ENCODE results near the gene CENPS. TPM values are rescaled to one million over a fixed set of nuclear protein-coding genes. Genes with fewer than 3 reads are reported as not detected.

CENPS gene
- 29.3 to 32.3 TPM (median 29.8 TPM) in 5 replicates for total RNA-seq (2022; extraction: Qiagen RNA extraction)

DNA sequence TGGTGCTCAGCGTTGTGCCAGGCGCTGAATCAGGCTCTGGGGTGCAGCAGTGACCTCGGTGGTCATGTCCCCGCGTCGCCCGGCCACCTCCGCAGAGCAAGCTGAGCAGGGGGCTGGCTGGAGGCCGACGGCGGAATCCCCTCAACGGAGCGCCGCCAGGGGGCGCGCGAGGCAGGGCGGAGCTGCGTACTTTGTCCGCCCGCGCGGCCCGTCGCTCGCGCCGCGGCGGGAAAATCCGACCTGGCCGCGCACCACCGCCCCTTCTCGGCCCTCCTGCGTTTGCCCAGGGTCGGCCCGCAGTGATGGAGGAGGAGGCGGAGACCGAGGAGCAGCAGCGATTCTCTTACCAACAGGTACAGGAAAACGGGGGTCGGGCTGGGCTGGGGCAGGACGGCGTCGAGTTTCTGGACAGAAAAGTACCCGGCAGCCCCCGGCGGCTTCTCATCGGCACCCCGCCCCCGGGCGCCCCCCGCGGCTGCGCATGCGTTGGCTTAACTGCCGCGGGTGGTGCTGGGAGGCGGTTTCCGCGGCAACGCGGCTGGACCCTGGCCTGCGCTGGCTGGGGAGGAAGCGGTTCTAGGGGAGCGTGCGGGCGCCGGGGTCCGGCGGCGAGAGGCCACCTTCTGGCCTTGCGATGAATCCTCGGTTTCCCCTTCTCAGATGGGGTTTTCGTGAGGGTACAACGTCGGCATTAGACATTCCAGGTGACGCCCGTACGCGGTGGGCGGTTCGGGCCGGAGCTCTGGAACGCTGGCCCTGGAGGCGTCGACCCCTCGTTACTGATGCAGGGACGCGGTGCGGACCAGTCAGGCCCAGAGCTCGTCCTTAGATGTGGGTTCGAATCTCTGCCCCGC lies at the start of gene CENPS:
TSS of gene CENPS (plus strand) at position 218 of the 854 bp plus-strand sequence. CDS start at position 303, 85 bp downstream.

DNA sequence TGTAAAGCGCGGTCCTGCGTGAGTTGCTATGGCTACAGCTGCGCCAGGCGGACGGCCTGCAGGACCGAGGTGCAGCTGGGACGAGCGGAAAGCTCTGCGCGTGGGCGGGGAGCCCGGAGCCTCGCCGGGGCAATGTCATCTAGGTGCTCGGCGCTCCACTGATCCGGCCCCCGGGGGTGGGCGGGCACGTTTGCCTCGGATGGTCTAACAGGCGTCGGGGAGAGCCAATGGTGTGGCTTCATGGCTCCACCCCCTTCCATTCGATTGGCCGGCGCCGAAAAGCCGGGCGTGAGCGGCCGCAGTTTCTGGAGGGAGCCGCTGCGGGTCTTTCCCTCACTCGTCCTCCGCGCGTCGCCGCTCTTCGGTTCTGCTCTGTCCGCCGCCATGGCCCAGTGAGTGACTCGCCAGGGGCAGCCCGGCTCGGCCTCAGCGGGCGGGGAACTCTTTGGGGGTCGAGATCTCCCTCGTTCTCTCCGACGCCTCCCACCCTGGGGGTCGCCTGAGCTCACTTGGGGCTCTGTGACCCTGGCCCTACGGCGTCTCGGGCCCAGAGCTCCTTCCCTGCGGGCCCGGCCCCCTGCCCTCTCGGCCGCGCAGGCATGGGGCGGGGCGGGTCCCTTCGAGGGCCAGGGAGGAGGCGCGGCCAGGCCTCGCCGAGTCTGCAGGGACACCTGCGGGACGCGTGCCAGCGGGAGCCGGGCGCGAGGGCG lies 31.3 kb upstream of the CENPS start, which contains the start of gene PGD:
TSS of gene PGD (plus strand) at position 331 of the 710 bp plus-strand sequence. CDS start at position 385, 54 bp downstream.

DNA sequence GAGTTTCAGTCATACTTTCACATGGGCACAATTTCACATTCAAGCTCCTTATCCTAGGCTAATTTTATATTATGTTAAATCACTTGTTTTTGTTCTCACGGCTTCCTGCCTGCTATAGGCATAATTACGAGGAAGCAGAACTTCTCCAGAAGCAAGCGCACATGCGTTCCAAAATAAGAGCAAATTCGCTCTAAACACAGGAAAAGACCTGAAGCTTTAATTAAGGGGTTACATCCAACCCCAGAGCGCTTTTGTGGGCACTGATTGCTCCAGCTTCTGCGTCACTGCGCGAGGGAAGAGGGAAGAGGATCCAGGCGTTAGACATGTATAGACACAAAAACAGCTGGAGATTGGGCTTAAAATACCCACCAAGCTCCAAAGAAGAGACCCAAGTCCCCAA lies 19.5 kb downstream of the CENPS start, which contains the start of gene CORT:
TSS of gene CORT (plus strand) at position 281 of the 400 bp plus-strand sequence. CDS start 193 bp downstream, outside the sequence.

DNA sequence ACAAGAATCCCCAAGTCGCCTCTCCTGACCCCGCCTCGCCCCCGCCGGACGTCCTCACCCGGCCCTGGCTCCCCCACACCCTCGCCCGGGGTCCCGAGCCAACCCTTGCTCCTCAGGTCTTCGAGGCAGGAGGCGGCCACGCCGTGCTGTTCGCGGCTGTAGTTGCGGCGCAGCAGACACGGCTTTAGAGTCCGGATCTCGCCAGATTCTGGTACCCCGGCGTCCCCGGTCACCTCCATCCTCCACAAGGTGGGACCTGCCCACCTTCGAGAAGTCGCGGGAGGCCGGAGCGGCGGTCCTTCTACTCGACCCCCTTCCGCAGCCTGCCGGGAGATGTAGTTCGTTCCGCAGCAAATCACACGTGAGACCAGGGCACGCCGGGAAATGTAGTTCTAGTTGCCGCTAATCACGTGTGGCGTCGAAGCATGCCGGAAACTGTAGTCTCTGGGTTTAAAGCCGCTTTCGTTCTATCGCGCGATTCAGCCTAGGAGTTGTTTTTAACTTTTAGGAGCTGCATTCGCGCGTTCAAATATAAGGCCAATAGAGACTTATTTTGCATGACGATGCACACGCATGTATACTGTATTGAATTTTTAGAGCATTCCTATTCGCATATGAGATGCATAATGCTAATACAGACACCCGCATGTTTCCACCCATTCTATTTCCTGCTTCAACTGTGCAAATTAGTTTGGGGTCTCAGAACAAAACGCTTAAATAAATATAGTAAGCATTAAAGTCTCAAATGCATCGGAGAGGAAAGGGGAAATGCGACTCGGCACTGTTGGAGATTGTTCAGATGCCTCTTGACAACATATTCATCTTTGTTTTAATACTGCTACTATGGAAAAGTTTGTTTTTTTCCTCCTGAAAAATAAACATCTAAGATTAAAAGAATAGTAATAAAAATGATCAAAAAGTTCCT lies 42.2 kb downstream of the CENPS start, which contains the start of gene DFFA:
TSS of gene DFFA (minus strand) at position 310 of the 925 bp plus-strand sequence. CDS start at position 239, 71 bp downstream.

DNA sequence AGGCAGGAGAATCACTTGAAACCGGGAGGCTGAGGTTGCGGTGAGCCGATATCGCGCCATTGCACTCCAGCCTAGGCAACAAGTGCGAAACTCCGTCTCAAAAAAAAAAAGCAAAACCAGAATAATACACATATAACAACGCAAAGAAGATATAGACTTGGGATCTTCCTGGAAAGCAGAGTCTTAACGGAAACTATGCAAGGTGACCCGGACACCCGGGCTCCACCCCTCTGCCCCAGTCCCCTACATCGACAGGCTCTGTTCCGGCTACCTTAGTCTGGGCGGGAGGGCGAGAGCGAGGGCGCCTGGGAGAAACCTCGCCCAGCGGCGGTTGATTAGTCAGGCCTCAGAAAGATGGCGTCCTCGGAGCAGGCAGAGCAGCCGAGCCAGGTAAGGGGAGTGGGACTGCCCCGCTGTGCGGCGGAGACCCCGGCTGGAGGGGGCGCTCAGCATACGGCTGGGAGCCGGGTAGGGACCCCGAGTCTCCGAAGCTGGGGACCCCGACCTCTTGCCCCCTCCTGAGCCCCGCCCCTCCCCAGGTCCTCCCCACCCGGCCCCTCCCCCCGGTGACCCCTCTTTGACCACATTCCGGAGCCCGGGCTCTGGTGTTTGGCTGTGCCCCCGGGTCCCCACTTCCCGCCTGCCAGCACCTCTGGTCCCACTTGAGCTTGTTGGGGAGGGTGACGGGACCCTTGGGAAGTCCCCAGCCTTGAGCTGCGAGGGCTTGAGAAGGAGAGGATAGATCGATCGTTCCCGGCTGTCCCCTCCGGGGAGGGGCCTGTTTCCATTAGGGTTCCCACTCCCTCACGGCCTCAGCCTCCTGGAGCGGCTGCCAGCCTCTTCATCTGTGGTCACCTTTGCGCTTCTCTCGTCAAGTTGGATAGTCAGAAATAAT lies 44.6 kb downstream of the CENPS start, which contains the start of gene PEX14:
TSS of gene PEX14 (plus strand) at position 338 of the 895 bp plus-strand sequence. CDS start at position 355, 17 bp downstream.

Other genes with a start within 250 kb of the CENPS start
- 11.0 to 14.5 TPM (median 13.5 TPM) in 5 replicates for gene KIF1B, start 219.9 kb upstream of the CENPS start, total RNA-seq (2022; extraction: Qiagen RNA extraction)
- gene PGD, start 31.4 kb upstream of the CENPS start, total RNA-seq (2022; extraction: Qiagen RNA extraction) = 1,032 to 1,170 TPM (median 1,135 TPM) in 5 replicates
- 0.09 to 0.52 TPM (median 0.28 TPM) in 5 replicates for gene CORT, start 19.6 kb downstream of the CENPS start, total RNA-seq (2022; extraction: Qiagen RNA extraction)
- gene DFFA, start 42.1 kb downstream of the CENPS start, total RNA-seq (2022; extraction: Qiagen RNA extraction) = 20.9 to 26.6 TPM (median 25.4 TPM) in 5 replicates
- gene PEX14, start 44.5 kb downstream of the CENPS start, total RNA-seq (2022; extraction: Qiagen RNA extraction) = 13.3 to 16.6 TPM (median 15.7 TPM) in 5 replicates